Astrocyte of the hippocampus (primary cell): ENCODE measurements around the gene GABRD.

Experiments
- DNase-seq: peaks from one replicate; pipeline ENCODE4 v3.0.0; 2011; ENCODE audit warnings: low read depth, low spot score

Gene GABRD

GRCh38 chr1:2053784-2054376, 34.7 kb downstream of the GABRD start:
- no peak for DNase-seq

GRCh38 chr1:2054560-2054959, 35.4 kb downstream of the GABRD start:
- no peak for DNase-seq

- no peak for DNase-seq
Measured at GRCh38 chr1:2055911-2056575, 36.9 kb downstream of the GABRD start.

- DNase-seq: no peak
Measured at GRCh38 chr1:2056955-2057590, 37.9 kb downstream of the GABRD start.

- no peak for DNase-seq
Measured at GRCh38 chr1:2059290-2059953, 40.3 kb downstream of the GABRD start.

GRCh38 chr1:2060072-2060471, 40.9 kb downstream of the GABRD start:
- no peak for DNase-seq

GRCh38 chr1:2060535-2060934, 41.4 kb downstream of the GABRD start:
- DNase-seq: no peak

GRCh38 chr1:2061065-2061778, 42.1 kb downstream of the GABRD start:
- peak; percentile 42 for DNase-seq

- DNase-seq: no peak
Measured at GRCh38 chr1:2065699-2066098, 46.6 kb downstream of the GABRD start.

GRCh38 chr1:2067393-2067792, 48.2 kb downstream of the GABRD start:
- DNase-seq: no peak

GRCh38 chr1:2067981-2068380, 48.8 kb downstream of the GABRD start:
- DNase-seq: no peak

- no peak for DNase-seq
Measured at GRCh38 chr1:2068951-2069350, 49.8 kb downstream of the GABRD start.

- DNase-seq: no peak
Measured at GRCh38 chr1:2070016-2070415, 50.9 kb downstream of the GABRD start.

GRCh38 chr1:2070800-2071530, 51.8 kb downstream of the GABRD start:
- DNase-seq: no peak

GRCh38 chr1:2072109-2072806, 53.1 kb downstream of the GABRD start:
- DNase-seq: no peak

- no peak for DNase-seq
Measured at GRCh38 chr1:2072891-2073290, 53.7 kb downstream of the GABRD start.

GRCh38 chr1:2073382-2074230, 54.5 kb downstream of the GABRD start:
- DNase-seq: peak; percentile 88

GRCh38 chr1:2074396-2074795, 55.3 kb downstream of the GABRD start:
- no peak for DNase-seq

- peak; percentile 36 for DNase-seq
Measured at GRCh38 chr1:2074944-2075740, 56.0 kb downstream of the GABRD start.
